GM23338 (cell line): ENCODE data around the gene GUCA2A. TPM values are rescaled to one million over a fixed set of nuclear protein-coding genes. Genes with fewer than 3 reads are reported as not detected.

Source experiments
- ATAC-seq: fragments of 200-7000 bp; cut with Tn5 transposase; 3 replicates; pipeline ENCODE4 v1.9.1; 2020
- DNase-seq: peaks from one replicate; pipeline ENCODE4 v3.0.0-alpha.2; 2015; ENCODE audit warnings: low spot score
- H2AFZ ChIP-seq: fragments of 200-600 bp; sonication (generic); 2 replicates; pipeline ENCODE4 v1.8.0; 2016; ENCODE audit warnings: antibody characterized with exemption, mild to moderate bottlenecking, moderate library complexity
- H3F3A ChIP-seq: fragments of 200-600 bp; sonication (generic); replicated peaks from 2 replicates; pipeline ENCODE4 v1.8.0; 2017; ENCODE audit warnings: antibody characterized with exemption, mixed run types, low read depth
- H3K27ac ChIP-seq: fragments of 200-600 bp; sonication (generic); 2 replicates; pipeline ENCODE4 v1.6.1; 2016; ENCODE audit warnings: low read depth
- H3K27me3 ChIP-seq: fragments of 200-600 bp; sonication (generic); 2 replicates; pipeline ENCODE4 v1.8.0; 2016; ENCODE audit warnings: mild to moderate bottlenecking, mixed run types, moderate library complexity; ENCODE audit not compliant: insufficient read depth
- H3K36me3 ChIP-seq: fragments of 200-600 bp; sonication (generic); 2 replicates; pipeline ENCODE4 v1.8.0; 2016; ENCODE audit warnings: mild to moderate bottlenecking; ENCODE audit not compliant: insufficient read depth
- H3K4me1 ChIP-seq: fragments of 200-600 bp; sonication (generic); 2 replicates; pipeline ENCODE4 v1.8.0; 2016; ENCODE audit warnings: mild to moderate bottlenecking, moderate library complexity; ENCODE audit not compliant: insufficient read depth
- H3K4me2 ChIP-seq: fragments of 200-600 bp; sonication (generic); 2 replicates; pipeline ENCODE4 v1.7.1; 2017; ENCODE audit warnings: mixed run types
- H3K4me3 ChIP-seq: fragments of 200-600 bp; sonication (generic); 2 replicates; pipeline ENCODE4 v1.6.1; 2016; ENCODE audit warnings: mixed run types
- H3K79me2 ChIP-seq: fragments of 200-600 bp; sonication (generic); replicated peaks from 2 replicates; pipeline ENCODE4 v1.8.0; 2017; ENCODE audit warnings: mild to moderate bottlenecking; ENCODE audit not compliant: insufficient read depth
- H3K9me2 ChIP-seq: fragments of 200-600 bp; sonication (generic); 2 replicates; pipeline ENCODE4 v1.8.0; 2017; ENCODE audit not compliant: insufficient read depth
- H4K20me1 ChIP-seq: fragments of 200-600 bp; sonication (generic); replicated peaks from 2 replicates; pipeline ENCODE4 v1.8.0; 2017; ENCODE audit warnings: mild to moderate bottlenecking; ENCODE audit not compliant: insufficient read depth
- H3K27ac Mint-ChIP-seq: 2 replicates; pipeline ENCODE4 v1.8.0; 2020; ENCODE audit warnings: inconsistent platforms, mild to moderate bottlenecking, moderate library complexity, mixed read lengths
- H3K27me3 Mint-ChIP-seq: 3 replicates; pipeline ENCODE4 v1.8.0; 2022; ENCODE audit warnings: low read depth, mild to moderate bottlenecking, moderate library complexity, mixed read lengths, inconsistent platforms; ENCODE audit not compliant: insufficient read depth, poor library complexity
- H3K36me3 Mint-ChIP-seq: 3 replicates; pipeline ENCODE4 v1.8.0; 2021; ENCODE audit warnings: low read depth, mild to moderate bottlenecking, inconsistent platforms, moderate library complexity, mixed read lengths
- H3K4me1 Mint-ChIP-seq: 3 replicates; pipeline ENCODE4 v1.8.0; 2020; ENCODE audit warnings: mild to moderate bottlenecking, inconsistent platforms, mixed read lengths
- H3K4me3 Mint-ChIP-seq: 3 replicates; pipeline ENCODE4 v1.8.0; 2021; ENCODE audit warnings: moderate library complexity, mild to moderate bottlenecking, inconsistent platforms, mixed read lengths
- H3K9me3 Mint-ChIP-seq: 3 replicates; pipeline ENCODE4 v1.8.0; 2020; ENCODE audit warnings: moderate library complexity, mild to moderate bottlenecking, inconsistent platforms, mixed read lengths
- CREB1 ChIP-seq: fragments of 250-450 bp; sonication (Bioruptor Pico); IDR thresholded peaks from 2 replicates; pipeline ENCODE4 v1.5.0; 2020; ENCODE audit warnings: low read depth, mild to moderate bottlenecking, moderate library complexity
- CTCF ChIP-seq, 2 experiments: fragments of 200-600 bp in 1 of 2; sonication (generic) in 1 of 2; conservative IDR thresholded peaks; 2 replicates each; pipeline versions ENCODE4 v1.5.1 to v1.6.1; 2016 to 2017; ENCODE audit warnings: antibody characterized with exemption in 2 of 2, low read depth in 2 of 2, mild to moderate bottlenecking in 2 of 2, moderate library complexity in 1 of 2
- ETS1 ChIP-seq: IDR thresholded peaks from 2 replicates; pipeline ENCODE4 v1.6.1; 2016; ENCODE audit warnings: antibody characterized with exemption
- EZH2 ChIP-seq: fragments of 200-600 bp; sonication (generic); IDR thresholded peaks from one replicate; pipeline ENCODE4 v1.8.0; 2017; ENCODE audit warnings: antibody characterized with exemption, mild to moderate bottlenecking, low read depth; ENCODE audit not compliant: unreplicated experiment
- EZH2phosphoT487 ChIP-seq: fragments of 200-600 bp; sonication (generic); IDR thresholded peaks from one replicate; pipeline ENCODE4 v1.8.1; 2018; ENCODE audit warnings: antibody characterized with exemption; ENCODE audit not compliant: unreplicated experiment
- NANOG ChIP-seq: IDR thresholded peaks from 2 replicates; pipeline ENCODE4 v1.6.1; 2016; ENCODE audit warnings: antibody characterized with exemption, borderline replicate concordance
- REST ChIP-seq: IDR thresholded peaks from one replicate; pipeline ENCODE4 v1.6.1; 2018; ENCODE audit warnings: antibody characterized with exemption; ENCODE audit not compliant: unreplicated experiment
- ZNF331 ChIP-seq: fragments of 250-450 bp; sonication (Bioruptor Pico); IDR thresholded peaks from 2 replicates; pipeline ENCODE4 v1.5.0; 2020; ENCODE audit warnings: low read depth, mild to moderate bottlenecking, moderate library complexity
- ZNF462 ChIP-seq: fragments of 250-450 bp; sonication (Bioruptor Pico); IDR thresholded peaks from 2 replicates; pipeline ENCODE4 v1.5.0; 2020; ENCODE audit warnings: mild to moderate bottlenecking, moderate library complexity
- polyA plus RNA-seq: library from polyadenylated mRNA; unstranded; fragments of >200 nt; fragmentation: Nextera tagmentation; extraction: Ambion mirVana; gene quantifications from 2 replicates; pipeline ENCODE4 v1.2.1, GENCODE V29; 2016
- total RNA-seq: library from RNA; depleted of rRNA; stranded (reverse); fragments of >200 nt; shearing (Covaris generic); gene quantifications from 2 replicates; pipeline ENCODE4 v1.2.3, GENCODE V29; 2014

GUCA2A gene
- total and polyA plus RNA-seq, 2 experiments from 2014 or later: not detected

- H3K79me2 ChIP-seq: no peaks in the 10 kb centered on the region
- H2AFZ ChIP-seq: peak overlapping the region; percentile 77; the same call in 1 of the 2 replicates
- Mint-ChIP-seq H3K4me3 (no peak overlapping the region), H3K27ac (no peak overlapping the region), H3K9me3 (peaks cover 8% of the 10 kb centered on the region; the same call in 2 of the 3 replicates), H3K36me3 (no peaks in the 10 kb centered on the region; the same call in 2 of the 3 replicates), H3K27me3 (peaks cover 3% of the 10 kb centered on the region), H3K4me1 (peaks cover 14% of the 10 kb centered on the region)
- no peaks in the 10 kb centered on the region for H3F3A ChIP-seq
- no peaks in the 10 kb centered on the region for H3K27me3 ChIP-seq
- DNase-seq: no peak
- H3K4me3 ChIP-seq: no peak overlapping the region
- H3K4me2 ChIP-seq: no peak overlapping the region
- H4K20me1 ChIP-seq: no peaks in the 10 kb centered on the region
- no peaks in the 10 kb centered on the region for H3K36me3 ChIP-seq
- H3K9me2 ChIP-seq: no peaks in the 10 kb centered on the region; the same call in 1 of the 2 replicates
- no peak for ATAC-seq
- peaks cover 17% of the 10 kb centered on the region for H3K4me1 ChIP-seq
- H3K27ac ChIP-seq: no peak overlapping the region
- no peak for TF ChIP-seq EZH2
- TF ChIP-seq ZNF462: no peak
- TF ChIP-seq EZH2phosphoT487: no peak
- no peak for TF ChIP-seq REST
- TF ChIP-seq ZNF331 (CRISPR knock-in tag): no peak
- no peak for TF ChIP-seq CTCF (conservative IDR thresholded peaks at IDR 0.05; ENCODE audit: low read depth in 2 of 2)
- no peak for TF ChIP-seq CREB1 (CRISPR knock-in tag)
- TF ChIP-seq NANOG: no peak
- no peak for TF ChIP-seq ETS1
These were observed 50.3 kb downstream of the GUCA2A start for GRCh38 chr1:42114229-42114628.
